Measurements from ENCODE around the gene CMTM2.
"Not testable (repeated sequence)": the region's sequence is repeated elsewhere in the genome, so short reads cannot be mapped to it uniquely, and the experiment has no call there.

The CMTM2 gene

DNA sequence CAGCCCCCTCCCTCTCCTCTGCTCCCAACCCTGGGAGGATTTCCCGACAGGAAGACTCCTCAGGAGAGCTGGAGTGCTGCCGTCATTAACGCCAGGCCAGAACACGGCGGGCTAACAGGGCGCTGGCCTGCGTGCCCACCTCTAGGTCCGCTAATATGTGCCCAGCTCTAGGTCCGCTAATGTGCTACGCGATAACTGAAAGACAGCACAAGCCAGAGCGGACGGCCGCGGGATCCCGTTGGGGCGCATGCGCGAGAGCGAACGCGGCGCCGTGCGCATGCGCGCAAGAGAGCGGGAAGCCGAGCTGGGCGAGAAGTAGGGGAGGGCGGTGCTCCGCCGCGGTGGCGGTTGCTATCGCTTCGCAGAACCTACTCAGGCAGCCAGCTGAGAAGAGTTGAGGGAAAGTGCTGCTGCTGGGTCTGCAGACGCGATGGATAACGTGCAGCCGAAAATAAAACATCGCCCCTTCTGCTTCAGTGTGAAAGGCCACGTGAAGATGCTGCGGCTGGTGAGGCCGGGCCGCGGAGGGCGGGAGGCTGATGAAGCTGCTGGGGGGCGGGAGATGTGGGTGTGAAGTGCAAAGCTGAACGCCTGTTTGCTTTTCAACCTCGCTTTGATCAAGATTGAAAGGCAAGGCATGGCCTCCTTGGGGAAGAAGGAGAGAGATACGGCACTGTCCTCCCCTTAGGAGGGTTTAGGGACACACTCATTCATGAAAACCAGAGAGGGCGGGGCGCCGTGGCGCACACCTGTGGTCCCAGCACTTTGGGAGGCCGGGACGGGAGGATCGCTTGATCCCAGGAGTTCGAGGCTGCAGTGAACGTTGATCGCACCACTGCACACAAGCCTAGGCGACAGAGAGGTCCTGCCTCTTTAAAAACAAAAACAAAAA is 26.7 kb upstream of the CMTM2 start, which contains the start of gene CKLF:
Gene CKLF, plus strand, starts transcription at position 291 of the 892 bp plus-strand sequence. Its CDS starts 140 bp downstream, at position 431.
- peak; percentile 72 to 75 for DNase-seq (ENCODE audit: low read depth in 2 of 2)

DNA sequence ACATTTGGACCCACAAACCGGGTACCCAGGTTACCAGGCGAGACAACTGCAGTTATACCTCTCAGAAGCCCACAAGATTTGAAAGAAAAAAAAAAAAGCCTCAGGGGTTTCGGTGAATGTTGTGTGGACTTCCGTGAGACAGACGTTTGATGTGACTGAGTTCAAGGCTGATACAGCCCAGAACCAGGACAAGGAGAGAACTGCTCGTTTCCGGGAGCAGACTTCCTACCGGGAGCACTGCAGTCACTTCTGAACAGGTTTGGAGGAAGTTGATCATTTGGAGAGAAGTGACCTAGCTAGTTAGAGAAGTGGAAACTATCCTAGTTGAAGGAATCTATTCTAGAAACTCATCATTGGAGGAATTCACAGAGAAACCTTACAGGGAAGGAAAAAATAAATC is 26.0 kb upstream of the CMTM2 start:
- no peak for DNase-seq (ENCODE audit: low read depth in 2 of 2)

- DNase-seq (ENCODE audit: low read depth in 2 of 2): no peak
Observed at GRCh38 chr16:66554021-66554420, 25.2 kb upstream of the CMTM2 start.

DNA sequence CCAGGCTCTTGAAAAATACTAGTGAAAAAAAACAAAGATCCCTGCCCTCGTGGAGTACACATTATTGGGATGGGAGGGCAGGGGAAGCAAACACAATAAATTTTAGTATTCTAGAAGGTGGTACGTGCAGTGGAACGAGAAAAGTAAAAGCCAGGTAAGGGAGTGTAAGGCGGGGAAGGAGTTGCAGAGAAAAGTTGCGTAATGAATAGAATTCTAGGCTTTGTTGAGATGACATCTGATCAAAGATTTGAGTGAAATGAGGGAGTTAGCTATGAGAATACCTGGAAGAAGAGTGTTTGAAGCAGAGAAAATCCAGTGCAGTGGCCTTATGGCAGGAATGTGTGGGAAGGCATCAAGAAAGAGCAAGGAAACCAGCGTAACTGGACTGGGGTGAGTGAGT is 24.8 kb upstream of the CMTM2 start:
- DNase-seq (ENCODE audit: low read depth in 2 of 2): no peak

DNA sequence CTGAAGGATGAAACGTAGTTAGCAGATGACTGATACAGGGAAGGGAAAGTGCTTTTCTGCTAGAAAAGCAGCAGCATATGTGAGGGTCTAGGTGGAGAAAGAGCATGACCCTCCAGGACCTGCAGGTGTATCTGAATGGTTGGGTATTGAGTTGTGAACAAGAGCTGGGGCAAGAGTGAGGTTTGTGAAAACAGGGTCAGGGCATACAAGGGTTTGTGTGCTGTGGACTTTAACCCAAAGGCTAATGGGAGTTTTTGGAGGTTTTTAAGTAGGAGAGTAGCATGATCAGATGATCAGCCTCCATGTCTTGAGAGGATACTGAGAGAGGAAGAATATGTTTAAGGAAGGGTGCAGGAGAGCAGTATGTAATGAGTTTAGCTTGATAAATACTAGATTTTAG is 19.2 kb upstream of the CMTM2 start:
- no peak for DNase-seq (ENCODE audit: low read depth in 2 of 2)

- DNase-seq (ENCODE audit: low read depth in 2 of 2): no peak
Observed at GRCh38 chr16:66561381-66562080, 17.7 kb upstream of the CMTM2 start.

- DNase-seq (ENCODE audit: low read depth in 2 of 2): no peak
Observed at GRCh38 chr16:66562409-66562808, 16.9 kb upstream of the CMTM2 start.

GRCh38 chr16:66562986-66563385 is 16.3 kb upstream of the CMTM2 start:
- no peak for DNase-seq (ENCODE audit: low read depth in 2 of 2)

- no peak for DNase-seq (ENCODE audit: low read depth in 2 of 2)
Observed at GRCh38 chr16:66563574-66564334, 15.5 kb upstream of the CMTM2 start.

- DNase-seq (ENCODE audit: low read depth in 2 of 2): no peak
Observed at GRCh38 chr16:66566051-66566901, 13.0 kb upstream of the CMTM2 start, which contains the start of gene CMTM1. TSS of gene CMTM1 (plus strand) at chr16:66566439. CDS start at chr16:66566514, 75 bp downstream.

- DNase-seq (ENCODE audit: low read depth in 2 of 2): not testable (repeated sequence)
Observed at GRCh38 chr16:66567270-66567669, 12.0 kb upstream of the CMTM2 start.

DNA sequence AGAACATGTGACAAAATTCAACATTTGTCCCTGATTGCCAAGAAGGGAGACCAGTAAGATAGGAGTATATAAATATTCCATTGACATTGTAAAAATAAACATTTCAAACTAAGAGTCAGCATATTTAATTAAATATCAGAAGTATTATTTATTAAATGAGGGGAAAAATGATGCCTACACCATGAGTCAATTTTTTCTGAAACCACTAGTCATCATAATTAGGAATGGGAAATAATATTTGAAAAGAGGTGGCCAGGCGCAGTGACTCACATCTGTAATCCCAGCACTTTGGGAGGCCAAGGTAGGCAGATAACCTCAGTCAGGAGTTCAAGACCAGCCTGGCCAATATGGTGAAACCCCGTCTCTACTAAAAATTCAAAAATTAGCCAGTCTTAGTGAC is 10.9 kb upstream of the CMTM2 start:
- DNase-seq (ENCODE audit: low read depth in 2 of 2): no peak

DNA sequence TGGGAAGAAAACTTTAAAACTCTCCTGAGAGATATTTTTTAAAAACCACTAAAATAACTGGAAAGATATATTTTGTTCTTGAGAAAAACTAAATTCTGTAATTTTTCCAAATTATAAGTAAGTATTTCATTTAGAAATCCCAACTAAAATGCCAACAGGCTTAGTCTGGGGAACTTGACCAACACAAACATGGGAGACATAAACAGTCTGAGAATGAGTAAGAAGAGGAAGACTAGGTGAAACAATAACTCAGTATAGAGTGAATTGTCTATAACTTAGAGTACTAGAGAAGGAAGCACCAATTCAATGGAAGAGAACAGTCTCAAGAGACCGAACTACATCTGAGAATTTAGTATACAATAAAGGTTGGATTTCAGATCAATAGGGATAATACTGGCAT is 10.1 kb upstream of the CMTM2 start:
- no peak for DNase-seq (ENCODE audit: low read depth in 2 of 2)

DNA sequence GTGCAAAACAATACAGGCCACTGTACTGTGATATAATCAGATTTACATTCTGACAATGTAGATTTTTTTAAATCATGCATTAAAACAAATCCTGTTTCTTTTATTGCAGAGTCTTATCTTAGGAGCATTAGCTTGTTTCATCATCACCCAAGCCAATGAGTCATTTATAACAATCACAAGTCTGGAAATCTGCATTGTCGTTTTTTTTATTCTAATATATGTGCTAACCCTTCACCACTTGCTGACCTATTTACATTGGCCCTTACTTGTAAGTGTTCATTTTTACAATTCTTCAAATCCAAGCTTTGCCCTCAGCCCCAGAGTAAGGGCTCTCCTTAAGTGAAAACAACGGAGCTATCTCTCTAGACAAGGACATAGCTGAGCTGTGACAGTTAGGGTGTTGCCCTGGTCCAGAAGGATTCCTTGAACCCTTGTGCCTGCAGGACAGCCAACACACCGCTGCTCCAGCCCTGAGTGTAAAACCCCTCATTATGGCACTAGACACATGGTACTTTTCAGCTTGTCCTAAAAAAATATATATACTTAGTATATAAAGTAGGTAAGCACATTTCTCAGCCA is 9.3 kb upstream of the CMTM2 start:
- no peak for DNase-seq (ENCODE audit: low read depth in 2 of 2)

GRCh38 chr16:66572356-66572755 is 6.9 kb upstream of the CMTM2 start:
- no peak for DNase-seq (ENCODE audit: low read depth in 2 of 2)

GRCh38 chr16:66574081-66574480 is 5.2 kb upstream of the CMTM2 start:
- no peak for DNase-seq (ENCODE audit: low read depth in 2 of 2)

DNA sequence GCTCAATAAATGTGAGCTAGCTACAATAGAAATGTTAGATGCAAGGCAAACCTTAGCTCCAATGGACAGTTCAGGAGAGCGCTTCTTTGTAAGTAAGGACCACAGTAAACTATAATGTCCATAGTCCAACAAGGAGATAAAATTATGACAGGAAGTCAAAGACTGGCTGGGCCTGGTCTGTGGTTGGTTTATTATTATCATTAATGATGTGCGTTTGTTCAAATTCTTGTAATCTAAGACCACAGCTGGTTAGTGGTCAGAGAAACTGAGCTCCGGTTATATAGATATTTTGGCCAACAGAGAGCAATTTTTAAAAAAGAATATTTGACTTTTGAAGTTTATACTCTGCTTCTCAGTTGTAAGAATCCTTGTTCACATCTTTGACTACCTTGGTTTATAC is 4.7 kb upstream of the CMTM2 start:
- DNase-seq (ENCODE audit: low read depth in 2 of 2): no peak

DNA sequence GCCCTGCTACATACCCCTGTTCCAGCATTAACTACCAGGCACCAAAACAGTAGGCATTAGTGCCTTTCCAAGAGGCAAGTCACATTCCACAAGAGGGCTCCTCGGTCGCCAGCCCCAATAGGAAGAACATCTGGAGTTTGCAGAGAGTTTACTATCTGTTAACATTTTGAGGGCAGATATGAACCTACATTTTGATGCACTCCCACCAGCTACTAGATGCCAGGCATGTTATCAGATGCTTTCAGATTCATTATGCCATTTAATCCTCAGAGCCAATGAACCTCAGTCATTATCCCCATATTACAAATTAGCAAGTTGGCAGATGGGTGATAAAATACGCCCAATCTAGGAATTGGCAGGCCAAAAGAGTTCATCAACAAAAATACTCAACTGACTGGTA is 4.2 kb upstream of the CMTM2 start:
- no peak for DNase-seq (ENCODE audit: low read depth in 2 of 2)

DNA sequence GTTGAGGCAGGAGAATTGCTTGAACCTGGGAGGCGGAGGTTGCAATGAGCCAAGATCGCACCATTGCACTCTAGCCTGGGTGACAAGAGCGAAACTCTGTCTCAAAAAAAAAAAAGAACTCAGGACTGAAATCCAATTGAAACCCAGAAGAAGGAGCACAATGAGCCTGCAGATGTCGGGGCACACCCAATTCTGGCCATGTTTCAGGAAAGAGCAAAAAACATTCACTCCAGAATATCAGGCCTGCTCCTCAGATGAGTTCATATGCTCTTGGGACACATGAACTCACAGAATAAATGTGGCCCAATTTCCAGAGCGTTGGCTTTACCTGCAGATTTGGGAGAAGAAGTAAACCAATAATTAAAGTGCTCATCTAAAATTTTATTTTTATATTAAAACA is 3.0 kb upstream of the CMTM2 start:
- DNase-seq (ENCODE audit: low read depth in 2 of 2): no peak

- peak; percentile 51 for DNase-seq (ENCODE audit: low read depth in 2 of 2)
Observed at GRCh38 chr16:66580605-66581209, 1.4 kb downstream of the CMTM2 start.

All from fibroblast of skin of left quadriceps (primary cell).